ENCODE results near the gene KBTBD4. TPM values are rescaled to one million over a fixed set of nuclear protein-coding genes. Genes with fewer than 3 reads are reported as not detected.

Gene KBTBD4
- polyA plus RNA-seq, 1 donor from 2014 or later = 79.5 TPM

GRCh38 chr11:47593934-47594855, 15.4 kb upstream of the KBTBD4 start, which contains the start of gene C1QTNF4:
Gene C1QTNF4, minus strand, starts transcription at chr11:47594411. Its CDS starts 3,601 bp downstream, at chr11:47590810.
- no peaks in the 10 kb centered on the region for H3K36me3 ChIP-seq (ENCODE audit: insufficient read depth, low read length)
- peak within 1 kb of the TSS; percentile 80 for H3K9ac ChIP-seq (ENCODE audit: low read length)
- H4K20me1 ChIP-seq (ENCODE audit: insufficient read depth) = no peaks in the 10 kb centered on the region
- H3K79me2 ChIP-seq (replicated peaks; ENCODE audit: insufficient read depth, low read length) = no peaks in the 10 kb centered on the region
- peak within 1 kb of the TSS; percentile 77 for H3K4me3 ChIP-seq (ENCODE audit: low read length)
- TF ChIP-seq CTCF (IDR thresholded peaks at IDR 0.05; ENCODE audit: poor library complexity, severe bottlenecking) = no peak
- no peak for TF ChIP-seq REST (IDR thresholded peaks at IDR 0.05; ENCODE audit: borderline replicate concordance)
- TF ChIP-seq SMC3 (conservative IDR thresholded peaks at IDR 0.05; ENCODE audit: poor library complexity) = peak; percentile 38
- TF ChIP-seq EZH2 (IDR thresholded peaks at IDR 0.05; ENCODE audit: borderline replicate concordance, insufficient read depth, low read length, poor library complexity, severe bottlenecking) = no peak
- no peak for TF ChIP-seq TAF1 (IDR thresholded peaks at IDR 0.05; ENCODE audit: low read depth)
- peak; percentile 49 for TF ChIP-seq MXI1 (conservative IDR thresholded peaks at IDR 0.05; ENCODE audit: poor library complexity, severe bottlenecking)
- peak; percentile 38 for TF ChIP-seq POLR2AphosphoS5 (IDR thresholded peaks at IDR 0.05)
- TF ChIP-seq EP300 (conservative IDR thresholded peaks at IDR 0.05; ENCODE audit: poor library complexity, severe bottlenecking) = no peak
- peak; percentile 37 for TF ChIP-seq RAD21 (conservative IDR thresholded peaks at IDR 0.05)
- H3F3A ChIP-seq (ENCODE audit: insufficient read depth, low read length, poor library complexity, severe bottlenecking) = no peaks in the 10 kb centered on the region
- H3K9me3 ChIP-seq (ENCODE audit: low read length) = no peaks in the 10 kb centered on the region
- H3K4me2 ChIP-seq (ENCODE audit: low read length) = peak within 1 kb of the TSS; percentile 91
- H2AFZ ChIP-seq (ENCODE audit: low read depth, low read length) = peak within 1 kb of the TSS; percentile 74
- H3K27me3 ChIP-seq (ENCODE audit: insufficient read depth, low read depth, low read length) = no peaks in the 10 kb centered on the region
- H3K9me2 ChIP-seq (ENCODE audit: insufficient read depth, low read length) = no peaks in the 10 kb centered on the region
- H3K27ac ChIP-seq (ENCODE audit: low read length) = no peak within 1 kb of the TSS

- Histone ChIP-seq H3K4me3 (ENCODE audit: low read length) (peak overlapping the region; percentile 77), H3K9ac (ENCODE audit: low read length) (peak overlapping the region; percentile 80), H3K4me2 (ENCODE audit: low read length) (peak overlapping the region; percentile 68), H4K20me1 (ENCODE audit: insufficient read depth) (no peaks in the 10 kb centered on the region), H3K27me3 (ENCODE audit: insufficient read depth, low read depth, low read length) (no peaks in the 10 kb centered on the region), H3F3A (ENCODE audit: insufficient read depth, low read length, poor library complexity, severe bottlenecking) (no peaks in the 10 kb centered on the region), H3K27ac (ENCODE audit: low read length) (no peak overlapping the region), H2AFZ (ENCODE audit: low read depth, low read length) (peak overlapping the region; percentile 74), H3K9me2 (ENCODE audit: insufficient read depth, low read length) (no peaks in the 10 kb centered on the region), H3K36me3 (ENCODE audit: insufficient read depth, low read length) (no peaks in the 10 kb centered on the region), H3K79me2 (replicated peaks; ENCODE audit: insufficient read depth, low read length) (no peaks in the 10 kb centered on the region), H3K9me3 (ENCODE audit: low read length) (no peaks in the 10 kb centered on the region)
- TF ChIP-seq EZH2 (IDR thresholded peaks at IDR 0.05; ENCODE audit: borderline replicate concordance, insufficient read depth, low read length, poor library complexity, severe bottlenecking) = no peak
- no peak for TF ChIP-seq EP300 (conservative IDR thresholded peaks at IDR 0.05; ENCODE audit: poor library complexity, severe bottlenecking)
- no peak for TF ChIP-seq MXI1 (conservative IDR thresholded peaks at IDR 0.05; ENCODE audit: poor library complexity, severe bottlenecking)
- TF ChIP-seq POLR2AphosphoS5 (IDR thresholded peaks at IDR 0.05) = no peak
Measured at GRCh38 chr11:47593492-47593933, 14.7 kb upstream of the KBTBD4 start.
